Upper lobe of right lung (tissue), 1 donor: ENCODE data around the gene TMEM59L. TPM values are rescaled to one million over a fixed set of nuclear protein-coding genes. Genes with fewer than 3 reads are reported as not detected.

ENCODE experiments used
- ATAC-seq: fragments of 200-7000 bp; cut with Tn5 transposase; one replicate; pipeline ENCODE4 v1.9.1; 2020; ENCODE audit warnings: mild to moderate bottlenecking, moderate library complexity
- DNase-seq: peaks from one replicate; pipeline ENCODE4 v3.0.0-alpha.2; 2020
- H3K27ac ChIP-seq: fragments of 200-600 bp; one replicate; pipeline ENCODE4 v1.8.0; 2022
- H3K27me3 ChIP-seq: fragments of 200-600 bp; one replicate; pipeline ENCODE4 v1.8.0; 2022; ENCODE audit warnings: mild to moderate bottlenecking
- H3K36me3 ChIP-seq: fragments of 200-600 bp; one replicate; pipeline ENCODE4 v1.8.0; 2022
- H3K4me1 ChIP-seq: fragments of 200-600 bp; one replicate; pipeline ENCODE4 v1.8.0; 2022
- H3K4me3 ChIP-seq: fragments of 200-600 bp; one replicate; pipeline ENCODE4 v1.8.0; 2022; ENCODE audit warnings: mild to moderate bottlenecking
- H3K9me3 ChIP-seq: fragments of 200-600 bp; one replicate; pipeline ENCODE4 v1.8.0; 2022
- intact Hi-C: fragments of 100-400 bp; cut with DNase I; formaldehyde crosslinking; loops from one replicate; pipeline ENCODE4 v1.11.0; 2022
- total RNA-seq: library from RNA; stranded (reverse); fragmentation: NEBNext Ultra II Directional; extraction: Animal tissue kit (Norgen Biotek cat#: 25700); gene quantifications from one replicate; pipeline ENCODE4 v1.2.1, GENCODE V29; 2021
- TF ChIP-seq, protein P1 (sequence below): fragments of 200-600 bp; IDR thresholded peaks from one replicate; pipeline ENCODE4 v1.8.0; 2022; ENCODE audit warnings: antibody characterized with exemption
- donor health status: DM: no; HTN: yes; CAD: no; lungs with severe emphysema.

The TMEM59L gene
- total RNA-seq, 1 donor from 2014 or later = 2.2 TPM

DNA sequence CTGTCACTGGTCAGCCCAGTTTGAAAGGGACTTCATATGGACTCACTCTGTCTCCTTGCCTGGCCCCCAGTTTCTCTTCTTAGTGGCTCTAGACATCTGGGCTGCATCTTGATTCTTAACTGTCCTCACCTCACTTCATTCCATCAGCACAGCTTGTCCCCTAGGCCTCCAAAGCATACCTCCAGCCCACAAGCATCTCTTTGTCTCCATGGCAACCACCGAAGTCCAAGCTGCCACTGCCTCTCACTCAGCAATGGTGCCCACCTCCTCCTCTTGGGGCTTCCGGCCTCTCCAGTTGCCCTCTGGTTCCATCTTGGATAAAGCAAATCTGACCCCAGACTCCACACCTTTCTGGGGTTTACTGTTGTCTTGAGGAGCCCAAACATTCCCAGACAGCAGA is 14.2 kb downstream of the TMEM59L start:
- Histone ChIP-seq H3K27me3 (no peaks in the 10 kb centered on the region), H3K4me3 (no peak overlapping the region), H3K27ac (no peak overlapping the region), H3K36me3 (no peaks in the 10 kb centered on the region), H3K9me3 (no peaks in the 10 kb centered on the region), H3K4me1 (no peaks in the 10 kb centered on the region)
- intact Hi-C loops = no loop called here
- DNase-seq = no peak
- no peak for ATAC-seq
- TF ChIP-seq, protein P1, sequence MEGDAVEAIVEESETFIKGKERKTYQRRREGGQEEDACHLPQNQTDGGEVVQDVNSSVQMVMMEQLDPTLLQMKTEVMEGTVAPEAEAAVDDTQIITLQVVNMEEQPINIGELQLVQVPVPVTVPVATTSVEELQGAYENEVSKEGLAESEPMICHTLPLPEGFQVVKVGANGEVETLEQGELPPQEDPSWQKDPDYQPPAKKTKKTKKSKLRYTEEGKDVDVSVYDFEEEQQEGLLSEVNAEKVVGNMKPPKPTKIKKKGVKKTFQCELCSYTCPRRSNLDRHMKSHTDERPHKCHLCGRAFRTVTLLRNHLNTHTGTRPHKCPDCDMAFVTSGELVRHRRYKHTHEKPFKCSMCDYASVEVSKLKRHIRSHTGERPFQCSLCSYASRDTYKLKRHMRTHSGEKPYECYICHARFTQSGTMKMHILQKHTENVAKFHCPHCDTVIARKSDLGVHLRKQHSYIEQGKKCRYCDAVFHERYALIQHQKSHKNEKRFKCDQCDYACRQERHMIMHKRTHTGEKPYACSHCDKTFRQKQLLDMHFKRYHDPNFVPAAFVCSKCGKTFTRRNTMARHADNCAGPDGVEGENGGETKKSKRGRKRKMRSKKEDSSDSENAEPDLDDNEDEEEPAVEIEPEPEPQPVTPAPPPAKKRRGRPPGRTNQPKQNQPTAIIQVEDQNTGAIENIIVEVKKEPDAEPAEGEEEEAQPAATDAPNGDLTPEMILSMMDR = no peak

GRCh38 chr19:18629166-18630088 is 16.8 kb downstream of the TMEM59L start:
- Histone ChIP-seq H3K9me3 (no peaks in the 10 kb centered on the region), H3K4me1 (no peaks in the 10 kb centered on the region), H3K36me3 (no peaks in the 10 kb centered on the region), H3K4me3 (no peak overlapping the region), H3K27me3 (no peaks in the 10 kb centered on the region), H3K27ac (peak overlapping the region; percentile 42)
- ATAC-seq = peak; percentile 73
- intact Hi-C loops = no loop called here
- no peak for DNase-seq
- TF ChIP-seq, protein P1 = no peak

GRCh38 chr19:18633321-18633720 is 20.7 kb downstream of the TMEM59L start:
- no peaks in the 10 kb centered on the region for H3K27me3 ChIP-seq
- H3K4me3 ChIP-seq = no peak overlapping the region
- DNase-seq (no peak), ATAC-seq (no peak)
- H3K4me1 ChIP-seq = peaks cover 20% of the 10 kb centered on the region
- intact Hi-C loops = no loop called here
- no peaks in the 10 kb centered on the region for H3K36me3 ChIP-seq
- no peaks in the 10 kb centered on the region for H3K9me3 ChIP-seq
- H3K27ac ChIP-seq = no peak overlapping the region
- TF ChIP-seq, protein P1 = no peak

DNA sequence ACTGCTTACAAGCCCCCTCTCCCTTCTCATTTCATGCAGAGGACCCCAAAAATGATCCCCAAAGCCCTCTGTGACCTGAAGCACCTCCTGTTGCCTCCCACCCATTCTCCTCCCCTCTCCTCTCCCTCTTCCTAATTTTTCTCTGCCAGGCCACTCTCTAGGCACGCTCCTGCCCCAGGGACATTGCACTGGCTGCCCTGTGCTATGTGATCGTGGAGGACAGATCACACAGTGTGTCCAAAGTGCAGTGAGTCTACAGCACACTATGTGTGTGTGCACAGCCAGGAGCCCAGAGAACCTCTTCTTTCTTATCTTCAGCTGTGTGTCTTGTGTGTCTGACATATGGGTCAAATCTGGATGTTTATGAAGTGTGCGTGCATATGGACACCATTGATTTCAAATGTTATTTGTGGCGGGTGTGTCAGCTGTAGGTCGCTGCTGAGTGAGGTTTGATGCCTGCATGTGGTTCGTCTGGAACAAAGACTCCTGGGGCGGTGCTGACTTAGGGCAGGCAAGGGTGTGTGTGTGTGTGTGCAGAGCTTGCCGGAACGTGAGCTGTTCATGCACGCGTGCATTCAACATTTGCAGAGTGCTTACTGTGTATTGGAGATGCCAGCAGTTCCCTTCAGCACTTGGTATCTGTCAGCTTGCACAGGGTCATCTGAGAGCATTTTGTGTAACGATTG is 22.1 kb downstream of the TMEM59L start:
- Histone ChIP-seq H3K27ac (peak overlapping the region; percentile 3), H3K4me3 (no peak overlapping the region), H3K36me3 (no peaks in the 10 kb centered on the region), H3K9me3 (no peaks in the 10 kb centered on the region), H3K4me1 (peaks cover 20% of the 10 kb centered on the region), H3K27me3 (no peaks in the 10 kb centered on the region)
- ATAC-seq (no peak), DNase-seq (no peak)
- TF ChIP-seq, protein P1 = no peak
- intact Hi-C loops = no loop called here

DNA sequence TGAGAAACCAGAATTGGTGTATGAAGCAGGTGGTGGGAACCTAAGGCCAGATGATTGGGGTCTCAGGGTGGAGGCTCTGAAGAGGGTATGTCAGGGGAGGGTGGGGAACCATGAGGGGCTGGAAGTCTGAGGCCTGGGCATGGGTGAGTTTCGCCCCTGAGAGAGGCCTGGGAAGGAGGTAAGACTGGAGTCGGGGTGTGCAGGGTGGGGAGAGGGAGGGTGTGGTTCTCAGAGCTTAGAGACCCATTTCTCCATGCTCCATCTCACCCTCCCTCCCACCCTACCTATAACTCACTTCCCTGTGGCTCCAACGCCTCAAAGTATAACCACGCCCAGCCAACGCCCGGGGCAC is 23.1 kb downstream of the TMEM59L start:
- Histone ChIP-seq H3K4me1 (peaks cover 20% of the 10 kb centered on the region), H3K4me3 (peak overlapping the region; percentile 71), H3K9me3 (no peaks in the 10 kb centered on the region), H3K36me3 (no peaks in the 10 kb centered on the region), H3K27ac (no peak overlapping the region), H3K27me3 (no peaks in the 10 kb centered on the region)
- intact Hi-C loops = no loop called here
- TF ChIP-seq, protein P1 = no peak
- no peak for DNase-seq
- no peak for ATAC-seq
